NCI-H345 (cell line): ENCODE results near the gene PRM1.

ENCODE experiments used
- DNase-seq: peaks from one replicate; lab custom pipeline; 2025; lab: John Stamatoyannopoulos, UW

Gene PRM1

GRCh38 chr16:11280616-11281522, at the start of gene PRM1:
TSS of gene PRM1 (minus strand) at chr16:11281330. CDS start at chr16:11281238, 92 bp downstream.
- no peak for DNase-seq

GRCh38 chr16:11330526-11331237, 49.6 kb upstream of the PRM1 start:
- no peak for DNase-seq

- DNase-seq: no peak
Observed at GRCh38 chr16:11329891-11330290, 48.8 kb upstream of the PRM1 start.

GRCh38 chr16:11329071-11329491, 48.0 kb upstream of the PRM1 start:
- no peak for DNase-seq

- DNase-seq: no peak
Observed at GRCh38 chr16:11328172-11329070, 47.3 kb upstream of the PRM1 start.

- DNase-seq: no peak
Observed at GRCh38 chr16:11327277-11328171, 46.4 kb upstream of the PRM1 start.

- no peak for DNase-seq
Observed at GRCh38 chr16:11326737-11327276, 45.7 kb upstream of the PRM1 start.

GRCh38 chr16:11326084-11326736, 45.1 kb upstream of the PRM1 start:
- no peak for DNase-seq

- no peak for DNase-seq
Observed at GRCh38 chr16:11325404-11326083, 44.4 kb upstream of the PRM1 start.

- DNase-seq: no peak
Observed at GRCh38 chr16:11323551-11324336, 42.6 kb upstream of the PRM1 start.

GRCh38 chr16:11322823-11323222, 41.7 kb upstream of the PRM1 start:
- no peak for DNase-seq

- no peak for DNase-seq
Observed at GRCh38 chr16:11321662-11322061, 40.5 kb upstream of the PRM1 start.

GRCh38 chr16:11320170-11320569, 39.0 kb upstream of the PRM1 start:
- peak; percentile 47 for DNase-seq

- DNase-seq: peak; percentile 60
Observed at GRCh38 chr16:11319529-11320146, 38.5 kb upstream of the PRM1 start.

GRCh38 chr16:11318817-11319216, 37.7 kb upstream of the PRM1 start:
- DNase-seq: no peak

GRCh38 chr16:11316331-11317015, 35.3 kb upstream of the PRM1 start:
- DNase-seq: no peak

GRCh38 chr16:11315510-11315909, 34.4 kb upstream of the PRM1 start:
- DNase-seq: no peak
